Muscle layer of duodenum (tissue), 2 donors: ENCODE measurements around the gene KSR2.

Experiments
- H3K27ac ChIP-seq: one replicate; pipeline ENCODE4 v1.7.0; 2013; ENCODE audit warnings: mild to moderate bottlenecking, low read length
- H3K27me3 ChIP-seq: one replicate; pipeline ENCODE4 v1.7.0; 2013; ENCODE audit warnings: low read depth, mild to moderate bottlenecking, control low read depth, low read length
- H3K36me3 ChIP-seq, 2 donors: one replicate each; pipeline ENCODE4 v1.7.0; 2013; ENCODE audit warnings: low read length in 2 of 2, control low read depth in 1 of 2, mild to moderate bottlenecking in 1 of 2; ENCODE audit not compliant: insufficient read depth in 2 of 2, control insufficient read depth in 1 of 2
- H3K4me1 ChIP-seq, 2 donors: one replicate each; pipeline ENCODE4 v1.7.0; 2013; ENCODE audit warnings: low read length in 2 of 2, mild to moderate bottlenecking in 2 of 2, control low read depth in 1 of 2, moderate library complexity in 1 of 2; ENCODE audit not compliant: insufficient read depth in 2 of 2, control insufficient read depth in 1 of 2
- H3K4me3 ChIP-seq, 2 donors: one replicate each; pipeline ENCODE4 v1.7.0; 2013; ENCODE audit warnings: low read length in 2 of 2, low read depth in 1 of 2, mild to moderate bottlenecking in 1 of 2
- H3K9me3 ChIP-seq, 2 donors: one replicate each; pipeline ENCODE4 v1.7.0; 2013; ENCODE audit warnings: low read length in 2 of 2, control low read depth in 1 of 2, mild to moderate bottlenecking in 1 of 2; ENCODE audit not compliant: control insufficient read depth in 1 of 2
- donor health status: healthy.

The KSR2 gene

GRCh38 chr12:117439531-117440001 is 529.2 kb downstream of the KSR2 start:
- H3K27ac ChIP-seq = no peak overlapping the region
- H3K9me3 ChIP-seq = no peaks in the 10 kb centered on the region
- no peaks in the 10 kb centered on the region for H3K36me3 ChIP-seq
- no peaks in the 10 kb centered on the region for H3K27me3 ChIP-seq
- no peak overlapping the region for H3K4me3 ChIP-seq
- H3K4me1 ChIP-seq = no peaks in the 10 kb centered on the region

- no peak overlapping the region for H3K4me3 ChIP-seq
- no peak overlapping the region for H3K27ac ChIP-seq
- H3K27me3 ChIP-seq = no peaks in the 10 kb centered on the region
Measured at GRCh38 chr12:117438809-117439208, 530.0 kb downstream of the KSR2 start.

GRCh38 chr12:117437516-117438255 is 531.1 kb downstream of the KSR2 start:
- no peak overlapping the region for H3K27ac ChIP-seq
- no peaks in the 10 kb centered on the region for H3K4me1 ChIP-seq
- no peaks in the 10 kb centered on the region for H3K27me3 ChIP-seq
- no peaks in the 10 kb centered on the region for H3K9me3 ChIP-seq
- H3K36me3 ChIP-seq = no peaks in the 10 kb centered on the region
- H3K4me3 ChIP-seq = no peak overlapping the region

More at GRCh38 chr12:117438809-117439208, 530.0 kb downstream of the KSR2 start:
- H3K9me3 ChIP-seq = no peaks in the 10 kb centered on the region
- no peaks in the 10 kb centered on the region for H3K4me1 ChIP-seq
- H3K36me3 ChIP-seq = no peaks in the 10 kb centered on the region

GRCh38 chr12:117433878-117434277 is 534.9 kb downstream of the KSR2 start:
- H3K27ac ChIP-seq = no peak overlapping the region
- no peak overlapping the region for H3K4me3 ChIP-seq
- no peaks in the 10 kb centered on the region for H3K36me3 ChIP-seq
- no peaks in the 10 kb centered on the region for H3K9me3 ChIP-seq
- no peaks in the 10 kb centered on the region for H3K4me1 ChIP-seq
- no peaks in the 10 kb centered on the region for H3K27me3 ChIP-seq

GRCh38 chr12:117430246-117430645 is 538.5 kb downstream of the KSR2 start:
- Histone ChIP-seq H3K27me3 (no peaks in the 10 kb centered on the region), H3K36me3 (no peaks in the 10 kb centered on the region), H3K4me3 (no peak overlapping the region), H3K9me3 (no peaks in the 10 kb centered on the region), H3K4me1 (no peaks in the 10 kb centered on the region), H3K27ac (no peak overlapping the region)

GRCh38 chr12:117427211-117427610 is 541.6 kb downstream of the KSR2 start:
- no peak overlapping the region for H3K4me3 ChIP-seq
- no peaks in the 10 kb centered on the region for H3K4me1 ChIP-seq
- H3K36me3 ChIP-seq = no peaks in the 10 kb centered on the region
- no peaks in the 10 kb centered on the region for H3K9me3 ChIP-seq
- H3K27ac ChIP-seq = no peak overlapping the region
- H3K27me3 ChIP-seq = no peaks in the 10 kb centered on the region

- Histone ChIP-seq H3K4me3 (no peak overlapping the region), H3K27ac (no peak overlapping the region)
Measured at GRCh38 chr12:117421987-117422386, 546.8 kb downstream of the KSR2 start.

GRCh38 chr12:117421068-117421752 is 547.6 kb downstream of the KSR2 start:
- no peaks in the 10 kb centered on the region for H3K9me3 ChIP-seq
- H3K4me1 ChIP-seq = no peaks in the 10 kb centered on the region
- H3K27ac ChIP-seq = no peak overlapping the region
- H3K4me3 ChIP-seq = no peak overlapping the region
- H3K27me3 ChIP-seq = no peaks in the 10 kb centered on the region
- no peaks in the 10 kb centered on the region for H3K36me3 ChIP-seq

More at GRCh38 chr12:117421987-117422386, 546.8 kb downstream of the KSR2 start:
- Histone ChIP-seq H3K4me1 (no peaks in the 10 kb centered on the region), H3K36me3 (no peaks in the 10 kb centered on the region), H3K9me3 (no peaks in the 10 kb centered on the region), H3K27me3 (no peaks in the 10 kb centered on the region)

GRCh38 chr12:117417004-117417403 is 551.8 kb downstream of the KSR2 start:
- no peak overlapping the region for H3K4me3 ChIP-seq
- no peak overlapping the region for H3K27ac ChIP-seq
- no peaks in the 10 kb centered on the region for H3K27me3 ChIP-seq
- no peaks in the 10 kb centered on the region for H3K36me3 ChIP-seq
- H3K4me1 ChIP-seq = no peaks in the 10 kb centered on the region
- no peaks in the 10 kb centered on the region for H3K9me3 ChIP-seq

- H3K27ac ChIP-seq = no peak overlapping the region
- H3K4me1 ChIP-seq = peaks cover 0 to 9% of the 10 kb centered on the region in 2 donors
- H3K9me3 ChIP-seq = no peaks in the 10 kb centered on the region
- H3K27me3 ChIP-seq = no peaks in the 10 kb centered on the region
- no peaks in the 10 kb centered on the region for H3K36me3 ChIP-seq
- no peak overlapping the region for H3K4me3 ChIP-seq
Measured at GRCh38 chr12:117412465-117413188, 556.2 kb downstream of the KSR2 start.

- Histone ChIP-seq H3K27me3 (no peaks in the 10 kb centered on the region), H3K27ac (no peak overlapping the region), H3K4me1 (peaks cover 0 to 9% of the 10 kb centered on the region in 2 donors), H3K4me3 (no peak overlapping the region), H3K9me3 (no peaks in the 10 kb centered on the region), H3K36me3 (no peaks in the 10 kb centered on the region)
Measured at GRCh38 chr12:117409286-117409685, 559.5 kb downstream of the KSR2 start.
